ENCODE results near the gene SLC22A16. TPM values are rescaled to one million over a fixed set of nuclear protein-coding genes. Genes with fewer than 3 reads are reported as not detected.

Gene SLC22A16
- total and polyA plus RNA-seq, 10 of the 15 experiments (the other 5 are each of a cell fraction or from before 2014, with no cell fraction given): not detected

DNA sequence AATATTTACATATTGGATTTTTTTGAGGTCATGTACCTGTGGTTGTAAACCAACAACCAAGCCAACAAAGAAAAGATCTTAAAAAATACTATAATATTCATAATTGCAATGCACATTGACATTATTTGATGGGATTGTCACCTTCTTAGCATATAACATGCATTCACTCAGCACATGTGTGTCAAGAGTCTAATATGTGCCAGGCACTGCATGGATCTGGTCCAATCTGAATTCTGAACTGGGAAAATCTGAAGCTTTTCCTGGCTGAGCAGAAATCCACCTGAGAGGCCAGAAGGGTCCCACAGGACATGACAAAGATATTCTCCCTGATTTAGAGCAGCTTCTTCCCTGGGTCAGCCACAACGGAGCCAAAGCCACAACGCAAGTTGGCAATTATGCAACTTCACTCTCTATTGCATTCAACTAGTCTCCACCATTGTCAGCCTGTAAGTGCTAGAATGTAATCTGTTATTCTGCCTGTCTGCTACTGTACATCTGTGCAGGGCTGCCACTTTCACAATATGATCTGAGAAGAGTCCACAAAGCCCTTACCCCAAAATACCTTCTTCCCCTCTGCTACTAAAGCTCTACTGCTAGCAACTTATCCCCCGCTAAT is 44.0 kb downstream of the SLC22A16 start:
- no TSS peak for BruUV-seq (replicated peaks)

More for the DNA sequence above, 44.0 kb downstream of the SLC22A16 start:
- WGBS (ENCODE audit: insufficient coverage, insufficient replicate concordance, low lambda C conversion rate, missing lambda C conversion rate): 61% methylated on average over 3 of the region's 3 CpGs
- H3K4me3 ChIP-seq: no peak overlapping the region
- SMC1A ChIA-PET (ENCODE audit: uncharacterized antibody, unreplicated experiment): no interaction called here
- TF ChIP-seq, protein P1, sequence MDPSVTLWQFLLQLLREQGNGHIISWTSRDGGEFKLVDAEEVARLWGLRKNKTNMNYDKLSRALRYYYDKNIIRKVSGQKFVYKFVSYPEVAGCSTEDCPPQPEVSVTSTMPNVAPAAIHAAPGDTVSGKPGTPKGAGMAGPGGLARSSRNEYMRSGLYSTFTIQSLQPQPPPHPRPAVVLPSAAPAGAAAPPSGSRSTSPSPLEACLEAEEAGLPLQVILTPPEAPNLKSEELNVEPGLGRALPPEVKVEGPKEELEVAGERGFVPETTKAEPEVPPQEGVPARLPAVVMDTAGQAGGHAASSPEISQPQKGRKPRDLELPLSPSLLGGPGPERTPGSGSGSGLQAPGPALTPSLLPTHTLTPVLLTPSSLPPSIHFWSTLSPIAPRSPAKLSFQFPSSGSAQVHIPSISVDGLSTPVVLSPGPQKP (IDR thresholded peaks at IDR 0.05; ENCODE audit: low read depth, low read length): no peak
- TF ChIP-seq, protein P2, sequence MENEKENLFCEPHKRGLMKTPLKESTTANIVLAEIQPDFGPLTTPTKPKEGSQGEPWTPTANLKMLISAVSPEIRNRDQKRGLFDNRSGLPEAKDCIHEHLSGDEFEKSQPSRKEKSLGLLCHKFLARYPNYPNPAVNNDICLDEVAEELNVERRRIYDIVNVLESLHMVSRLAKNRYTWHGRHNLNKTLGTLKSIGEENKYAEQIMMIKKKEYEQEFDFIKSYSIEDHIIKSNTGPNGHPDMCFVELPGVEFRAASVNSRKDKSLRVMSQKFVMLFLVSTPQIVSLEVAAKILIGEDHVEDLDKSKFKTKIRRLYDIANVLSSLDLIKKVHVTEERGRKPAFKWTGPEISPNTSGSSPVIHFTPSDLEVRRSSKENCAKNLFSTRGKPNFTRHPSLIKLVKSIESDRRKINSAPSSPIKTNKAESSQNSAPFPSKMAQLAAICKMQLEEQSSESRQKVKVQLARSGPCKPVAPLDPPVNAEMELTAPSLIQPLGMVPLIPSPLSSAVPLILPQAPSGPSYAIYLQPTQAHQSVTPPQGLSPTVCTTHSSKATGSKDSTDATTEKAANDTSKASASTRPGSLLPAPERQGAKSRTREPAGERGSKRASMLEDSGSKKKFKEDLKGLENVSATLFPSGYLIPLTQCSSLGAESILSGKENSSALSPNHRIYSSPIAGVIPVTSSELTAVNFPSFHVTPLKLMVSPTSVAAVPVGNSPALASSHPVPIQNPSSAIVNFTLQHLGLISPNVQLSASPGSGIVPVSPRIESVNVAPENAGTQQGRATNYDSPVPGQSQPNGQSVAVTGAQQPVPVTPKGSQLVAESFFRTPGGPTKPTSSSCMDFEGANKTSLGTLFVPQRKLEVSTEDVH (IDR thresholded peaks at IDR 0.05; ENCODE audit: low read depth, partially characterized antibody): no peak
- TF ChIP-seq FOS (IDR thresholded peaks at IDR 0.05; ENCODE audit: borderline replicate concordance, extremely low read depth, insufficient read length) (no peak), CEBPB (IDR thresholded peaks at IDR 0.05; ENCODE audit: borderline replicate concordance in 1 of 2, low read depth in 2 of 2, low read length in 2 of 2) (no peak), MTA2 (IDR thresholded peaks at IDR 0.05; ENCODE audit: low read depth) (no peak), RUNX3 (IDR thresholded peaks at IDR 0.05; ENCODE audit: low read length) (no peak), TCF7 (IDR thresholded peaks at IDR 0.05; ENCODE audit: borderline replicate concordance) (no peak), KDM1A (IDR thresholded peaks at IDR 0.05; ENCODE audit: borderline replicate concordance) (no peak)
- TF ChIP-seq, protein P3, sequence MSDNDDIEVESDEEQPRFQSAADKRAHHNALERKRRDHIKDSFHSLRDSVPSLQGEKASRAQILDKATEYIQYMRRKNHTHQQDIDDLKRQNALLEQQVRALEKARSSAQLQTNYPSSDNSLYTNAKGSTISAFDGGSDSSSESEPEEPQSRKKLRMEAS (IDR thresholded peaks at IDR 0.05; ENCODE audit: low read depth, low read length): no peak
- FAIRE-seq (no peak), DNase-seq (ENCODE audit: low read depth, low spot score) (no peak), ATAC-seq (no peak)
- no peaks in the 10 kb centered on the region; a peak in 2 of 4 replicates for H3K27me3 ChIP-seq (replicated peaks in 1 of 2; ENCODE audit: control insufficient read depth in 2 of 2, insufficient read depth in 2 of 2, low read length in 1 of 2)
- no peak overlapping the region for H3K27ac ChIP-seq (ENCODE audit: control insufficient read depth, insufficient read depth)
- intact Hi-C loops (cut with micrococcal nuclease; ENCODE audit: unreplicated experiment): no loop called here
- H3K9ac ChIP-seq (ENCODE audit: control insufficient read depth, insufficient read depth, low read length): no peak overlapping the region
- POLR2A ChIA-PET: no interaction called here
- H3K4me2 ChIP-seq (ENCODE audit: control insufficient read depth, insufficient read depth): no peak overlapping the region
- H3K79me2 ChIP-seq (ENCODE audit: control insufficient read depth, insufficient read depth, low read length): no peaks in the 10 kb centered on the region
- CTCF ChIA-PET: no interaction called here
- H3K9me3 ChIP-seq (replicated peaks; ENCODE audit: control insufficient read depth, insufficient read depth, low read length): no peaks in the 10 kb centered on the region
- H3K36me3 ChIP-seq (ENCODE audit: control insufficient read depth in 2 of 2, insufficient read depth in 2 of 2, low read length in 1 of 2): no peaks in the 10 kb centered on the region
- no peaks in the 10 kb centered on the region for H3K4me1 ChIP-seq (ENCODE audit: control insufficient read depth, insufficient read depth, low read length)
- no peak overlapping the region for H2AFZ ChIP-seq (ENCODE audit: control insufficient read depth, low read depth, low read length)
- in situ Hi-C loops (cut with MboI): no loop called here
- H4K20me1 ChIP-seq (ENCODE audit: control insufficient read depth, insufficient read depth): no peaks in the 10 kb centered on the region
- RAD21 ChIA-PET (ENCODE audit: unreplicated experiment): no interaction called here

Measured in GM12878 (cell line).